Embryonic facial prominence (tissue), 1 donor: Measurements from ENCODE around the gene AOC2.

Source experiments
- DNase-seq: peaks from one replicate; pipeline ENCODE4 v3.0.0-alpha.2; 2016; ENCODE audit errors: extremely low spot score

Gene AOC2

GRCh38 chr17:42844271-42844670 lies at the start of gene AOC2:
AOC2 (plus strand) TSS chr17:42844580; CDS start chr17:42844627, 47 bp downstream.
- no peak for DNase-seq

GRCh38 chr17:42795061-42795460 lies 49.3 kb upstream of the AOC2 start:
- no peak for DNase-seq

GRCh38 chr17:42795465-42795864 lies 48.9 kb upstream of the AOC2 start:
- no peak for DNase-seq

GRCh38 chr17:42796066-42796758 lies 48.2 kb upstream of the AOC2 start:
- DNase-seq: no peak

GRCh38 chr17:42797067-42798007 lies 47.0 kb upstream of the AOC2 start:
- no peak for DNase-seq

- DNase-seq: no peak
Observed at GRCh38 chr17:42798011-42798382, 46.4 kb upstream of the AOC2 start.

GRCh38 chr17:42798383-42799380 lies 45.7 kb upstream of the AOC2 start, which contains the start of the genes CNTD1 and COA3:
CNTD1 (plus strand) TSS chr17:42798861; CDS start chr17:42799068, 207 bp downstream.
COA3 (minus strand) TSS chr17:42798704; CDS start chr17:42798681, 23 bp downstream.
- peak; percentile 70 for DNase-seq

- DNase-seq: no peak
Observed at GRCh38 chr17:42803074-42803883, 41.1 kb upstream of the AOC2 start.

GRCh38 chr17:42804918-42805367 lies 39.4 kb upstream of the AOC2 start:
- no peak for DNase-seq

- no peak for DNase-seq
Observed at GRCh38 chr17:42806249-42806648, 38.1 kb upstream of the AOC2 start.

- DNase-seq: no peak
Observed at GRCh38 chr17:42809250-42809649, 35.1 kb upstream of the AOC2 start.

GRCh38 chr17:42814633-42815399 lies 29.6 kb upstream of the AOC2 start:
- no peak for DNase-seq

- no peak for DNase-seq
Observed at GRCh38 chr17:42817866-42818265, 26.5 kb upstream of the AOC2 start.

GRCh38 chr17:42818379-42818778 lies 26.0 kb upstream of the AOC2 start:
- no peak for DNase-seq

GRCh38 chr17:42819939-42820535 lies 24.3 kb upstream of the AOC2 start:
- no peak for DNase-seq

- DNase-seq: no peak
Observed at GRCh38 chr17:42821176-42821575, 23.2 kb upstream of the AOC2 start.

- DNase-seq: no peak
Observed at GRCh38 chr17:42827472-42827871, 16.9 kb upstream of the AOC2 start.

- DNase-seq: no peak
Observed at GRCh38 chr17:42830971-42831370, 13.4 kb upstream of the AOC2 start.

- DNase-seq: no peak
Observed at GRCh38 chr17:42832213-42832933, 12.0 kb upstream of the AOC2 start.
